ENCODE data around the gene LNX2. TPM values are rescaled to one million over a fixed set of nuclear protein-coding genes. Genes with fewer than 3 reads are reported as not detected.

Gene LNX2
- total RNA-seq = 13.2 and 15.4 TPM in 2 replicates

DNA sequence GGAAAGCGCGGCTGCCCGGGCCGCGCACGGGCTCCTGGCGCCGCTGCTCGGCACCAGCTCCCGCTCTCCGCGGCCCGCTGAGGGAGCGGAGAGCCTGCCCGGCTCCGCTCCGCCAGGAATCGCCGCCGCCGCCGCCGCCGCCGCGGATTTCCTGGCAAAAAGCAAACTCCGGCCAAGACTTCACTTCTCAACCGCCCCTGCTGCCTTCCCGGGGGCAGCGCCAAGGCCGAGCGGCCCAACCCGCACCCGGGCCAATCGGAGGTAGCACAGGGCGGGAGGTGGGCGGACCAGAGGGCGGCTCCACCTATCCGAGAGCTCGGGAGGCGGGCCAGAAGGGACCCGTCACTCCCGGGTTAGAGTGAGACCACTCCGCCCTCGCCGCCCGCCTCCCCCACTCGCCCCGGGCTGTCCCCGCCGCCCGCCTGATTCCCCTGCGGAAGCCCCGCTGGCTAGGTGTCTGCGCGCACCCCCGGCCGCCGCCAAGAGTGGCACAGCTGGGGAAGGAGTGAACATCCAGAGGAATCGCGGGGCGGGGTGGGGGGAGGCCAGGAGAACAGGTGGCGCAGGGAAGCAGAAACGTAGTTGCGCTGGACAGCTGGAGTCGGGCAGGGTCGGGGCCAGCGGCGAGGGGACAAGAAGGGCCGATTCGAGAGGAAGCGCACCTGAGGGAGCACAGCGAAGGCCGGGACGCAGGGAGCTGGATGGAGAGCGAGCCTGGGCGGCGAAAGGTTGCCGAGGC lies at the start of gene LNX2:
TSS of gene LNX2 (minus strand) at position 153 of the 739 bp plus-strand sequence. CDS start 38,826 bp downstream, outside the sequence.

DNA sequence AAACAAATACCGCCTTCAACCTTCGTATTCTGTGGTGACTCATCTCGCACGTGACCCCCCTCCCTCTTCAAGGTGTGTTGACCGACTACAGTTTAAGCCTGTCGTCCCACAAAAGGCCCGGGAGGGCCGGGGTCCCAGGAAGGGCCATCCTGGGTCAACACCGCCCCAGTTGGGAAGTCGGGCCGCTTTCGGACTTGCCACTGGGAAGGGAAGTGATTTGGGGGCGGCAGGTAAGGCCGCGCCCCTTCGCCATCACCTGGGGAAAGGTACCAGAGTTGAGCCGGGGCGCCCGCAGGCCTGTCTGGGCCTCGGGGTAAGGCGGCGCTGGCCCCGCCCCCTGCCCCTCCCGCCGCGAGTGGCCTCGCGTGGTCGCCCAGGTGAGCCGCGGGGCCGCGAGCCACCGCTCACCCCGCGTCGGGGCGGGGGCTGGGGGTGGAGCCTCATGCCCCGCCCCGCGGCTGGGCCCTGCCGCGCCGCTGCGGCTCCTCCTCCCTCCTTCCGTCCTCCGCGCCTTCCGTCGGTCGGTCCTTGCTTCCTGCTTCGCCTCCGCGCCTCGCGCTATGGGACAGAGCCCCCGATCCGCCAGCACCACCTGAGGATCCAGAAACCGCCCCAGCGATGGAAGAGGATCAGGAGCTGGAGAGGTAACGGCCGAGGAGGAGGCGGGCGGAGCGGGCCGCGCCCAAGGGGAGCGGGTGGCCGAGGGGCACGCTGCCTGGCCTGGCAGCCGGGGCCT lies 1.2 kb upstream of the LNX2 start, which contains the start of gene POLR1D:
TSS of gene POLR1D (plus strand) at position 527 of the 736 bp plus-strand sequence. CDS start at position 619, 92 bp downstream.

Other genes starting within 250 kb of the LNX2 start
- gene GTF3A, start 195.9 kb downstream of the LNX2 start, total RNA-seq = 102 and 104 TPM in 2 replicates
- gene MTIF3, start 170.0 kb downstream of the LNX2 start, total RNA-seq = 39.5 and 52.8 TPM in 2 replicates
- gene POLR1D, start 1.4 kb upstream of the LNX2 start, total RNA-seq = 125 and 126 TPM in 2 replicates
- gene GSX1, start 172.0 kb upstream of the LNX2 start, total RNA-seq = not detected in 2 replicates

Data from vein endothelial cell (primary cell).